GM23338 (cell line): Measurements from ENCODE around the gene PARP11. TPM values are rescaled to one million over a fixed set of nuclear protein-coding genes. Genes with fewer than 3 reads are reported as not detected.

Source experiments
- ATAC-seq: fragments of 200-7000 bp; cut with Tn5 transposase; 3 replicates; pipeline ENCODE4 v1.9.1; 2020
- DNase-seq: peaks from one replicate; pipeline ENCODE4 v3.0.0-alpha.2; 2015; ENCODE audit warnings: low spot score
- H2AFZ ChIP-seq: fragments of 200-600 bp; sonication (generic); 2 replicates; pipeline ENCODE4 v1.8.0; 2016; ENCODE audit warnings: antibody characterized with exemption, mild to moderate bottlenecking, moderate library complexity
- H3F3A ChIP-seq: fragments of 200-600 bp; sonication (generic); replicated peaks from 2 replicates; pipeline ENCODE4 v1.8.0; 2017; ENCODE audit warnings: antibody characterized with exemption, mixed run types, low read depth
- H3K27ac ChIP-seq: fragments of 200-600 bp; sonication (generic); 2 replicates; pipeline ENCODE4 v1.6.1; 2016; ENCODE audit warnings: low read depth
- H3K27me3 ChIP-seq: fragments of 200-600 bp; sonication (generic); 2 replicates; pipeline ENCODE4 v1.8.0; 2016; ENCODE audit warnings: mild to moderate bottlenecking, mixed run types, moderate library complexity; ENCODE audit not compliant: insufficient read depth
- H3K36me3 ChIP-seq: fragments of 200-600 bp; sonication (generic); 2 replicates; pipeline ENCODE4 v1.8.0; 2016; ENCODE audit warnings: mild to moderate bottlenecking; ENCODE audit not compliant: insufficient read depth
- H3K4me1 ChIP-seq: fragments of 200-600 bp; sonication (generic); 2 replicates; pipeline ENCODE4 v1.8.0; 2016; ENCODE audit warnings: mild to moderate bottlenecking, moderate library complexity; ENCODE audit not compliant: insufficient read depth
- H3K4me2 ChIP-seq: fragments of 200-600 bp; sonication (generic); 2 replicates; pipeline ENCODE4 v1.7.1; 2017; ENCODE audit warnings: mixed run types
- H3K4me3 ChIP-seq: fragments of 200-600 bp; sonication (generic); 2 replicates; pipeline ENCODE4 v1.6.1; 2016; ENCODE audit warnings: mixed run types
- H3K79me2 ChIP-seq: fragments of 200-600 bp; sonication (generic); replicated peaks from 2 replicates; pipeline ENCODE4 v1.8.0; 2017; ENCODE audit warnings: mild to moderate bottlenecking; ENCODE audit not compliant: insufficient read depth
- H3K9me2 ChIP-seq: fragments of 200-600 bp; sonication (generic); 2 replicates; pipeline ENCODE4 v1.8.0; 2017; ENCODE audit not compliant: insufficient read depth
- H4K20me1 ChIP-seq: fragments of 200-600 bp; sonication (generic); replicated peaks from 2 replicates; pipeline ENCODE4 v1.8.0; 2017; ENCODE audit warnings: mild to moderate bottlenecking; ENCODE audit not compliant: insufficient read depth
- H3K27ac Mint-ChIP-seq: 2 replicates; pipeline ENCODE4 v1.8.0; 2020; ENCODE audit warnings: inconsistent platforms, mild to moderate bottlenecking, moderate library complexity, mixed read lengths
- H3K27me3 Mint-ChIP-seq: 3 replicates; pipeline ENCODE4 v1.8.0; 2022; ENCODE audit warnings: low read depth, mild to moderate bottlenecking, moderate library complexity, mixed read lengths, inconsistent platforms; ENCODE audit not compliant: insufficient read depth, poor library complexity
- H3K36me3 Mint-ChIP-seq: 3 replicates; pipeline ENCODE4 v1.8.0; 2021; ENCODE audit warnings: low read depth, mild to moderate bottlenecking, inconsistent platforms, moderate library complexity, mixed read lengths
- H3K4me1 Mint-ChIP-seq: 3 replicates; pipeline ENCODE4 v1.8.0; 2020; ENCODE audit warnings: mild to moderate bottlenecking, inconsistent platforms, mixed read lengths
- H3K4me3 Mint-ChIP-seq: 3 replicates; pipeline ENCODE4 v1.8.0; 2021; ENCODE audit warnings: moderate library complexity, mild to moderate bottlenecking, inconsistent platforms, mixed read lengths
- H3K9me3 Mint-ChIP-seq: 3 replicates; pipeline ENCODE4 v1.8.0; 2020; ENCODE audit warnings: moderate library complexity, mild to moderate bottlenecking, inconsistent platforms, mixed read lengths
- CTCF ChIP-seq, 2 experiments: fragments of 200-600 bp in 1 of 2; sonication (generic) in 1 of 2; conservative IDR thresholded peaks; 2 replicates each; pipeline versions ENCODE4 v1.5.1 to v1.6.1; 2016 to 2017; ENCODE audit warnings: antibody characterized with exemption in 2 of 2, low read depth in 2 of 2, mild to moderate bottlenecking in 2 of 2, moderate library complexity in 1 of 2
- EZH2 ChIP-seq: fragments of 200-600 bp; sonication (generic); IDR thresholded peaks from one replicate; pipeline ENCODE4 v1.8.0; 2017; ENCODE audit warnings: antibody characterized with exemption, mild to moderate bottlenecking, low read depth; ENCODE audit not compliant: unreplicated experiment
- EZH2phosphoT487 ChIP-seq: fragments of 200-600 bp; sonication (generic); IDR thresholded peaks from one replicate; pipeline ENCODE4 v1.8.1; 2018; ENCODE audit warnings: antibody characterized with exemption; ENCODE audit not compliant: unreplicated experiment
- JUNB ChIP-seq: IDR thresholded peaks from one replicate; pipeline ENCODE4 v1.6.1; 2016; ENCODE audit warnings: antibody characterized with exemption; ENCODE audit not compliant: unreplicated experiment
- STAT1 ChIP-seq: IDR thresholded peaks from one replicate; pipeline ENCODE4 v1.6.1; 2016; ENCODE audit warnings: antibody characterized with exemption; ENCODE audit not compliant: unreplicated experiment
- ZNF114 ChIP-seq: fragments of 250-450 bp; sonication (Bioruptor Pico); IDR thresholded peaks from 2 replicates; pipeline ENCODE4 v1.5.0; 2020; ENCODE audit warnings: mild to moderate bottlenecking, moderate library complexity
- ZNF331 ChIP-seq: fragments of 250-450 bp; sonication (Bioruptor Pico); IDR thresholded peaks from 2 replicates; pipeline ENCODE4 v1.5.0; 2020; ENCODE audit warnings: low read depth, mild to moderate bottlenecking, moderate library complexity
- polyA plus RNA-seq: library from polyadenylated mRNA; unstranded; fragments of >200 nt; fragmentation: Nextera tagmentation; extraction: Ambion mirVana; gene quantifications from 2 replicates; pipeline ENCODE4 v1.2.1, GENCODE V29; 2016
- total RNA-seq: library from RNA; depleted of rRNA; stranded (reverse); fragments of >200 nt; shearing (Covaris generic); gene quantifications from 2 replicates; pipeline ENCODE4 v1.2.3, GENCODE V29; 2014
- TF ChIP-seq, protein P1 (sequence below): IDR thresholded peaks from 2 replicates; pipeline ENCODE4 v1.6.1; 2016; ENCODE audit warnings: antibody characterized with exemption
- TF ChIP-seq, protein P2 (sequence below): fragments of 250-450 bp; sonication (Bioruptor Pico); IDR thresholded peaks from 2 replicates; pipeline ENCODE4 v1.5.0; 2020; ENCODE audit warnings: mild to moderate bottlenecking, moderate library complexity

Gene PARP11
- total and polyA plus RNA-seq, 2 experiments from 2014 or later = 4.8 to 11.5 TPM

DNA sequence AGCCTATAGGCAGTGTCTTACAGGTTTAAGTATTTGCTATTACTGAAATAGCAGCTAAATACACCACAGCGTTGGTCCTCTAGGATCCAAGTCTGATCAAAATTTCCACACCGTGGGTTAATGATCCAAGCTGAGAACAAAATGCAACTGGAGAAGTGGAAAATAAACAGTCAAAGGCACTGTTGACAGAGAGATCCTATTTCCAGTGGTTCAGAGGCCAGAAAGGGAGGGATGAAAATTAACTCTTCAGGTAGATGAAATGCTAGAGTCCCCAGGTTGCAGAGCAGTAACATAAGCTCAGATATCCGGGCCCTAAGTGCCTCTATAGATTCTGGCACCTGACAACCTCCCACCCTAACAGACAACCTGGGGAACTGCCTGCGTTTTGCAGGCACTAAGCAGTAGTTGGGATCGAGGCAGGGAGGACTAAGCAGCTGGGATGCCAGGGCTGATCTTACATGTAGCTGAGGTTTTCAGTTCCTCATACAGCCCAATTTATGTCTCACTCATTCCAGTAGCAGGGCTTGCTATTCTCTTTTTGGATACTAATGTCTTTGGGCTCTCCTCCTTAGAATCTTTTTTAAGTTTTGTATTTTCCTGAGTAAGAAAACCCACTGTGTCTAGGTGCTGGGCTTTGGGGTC lies 77.6 kb downstream of the PARP11 start (continued):
- TF ChIP-seq CTCF (conservative IDR thresholded peaks at IDR 0.05; ENCODE audit: low read depth in 2 of 2) = no peak
- TF ChIP-seq STAT1 = no peak
- TF ChIP-seq, protein P1, sequence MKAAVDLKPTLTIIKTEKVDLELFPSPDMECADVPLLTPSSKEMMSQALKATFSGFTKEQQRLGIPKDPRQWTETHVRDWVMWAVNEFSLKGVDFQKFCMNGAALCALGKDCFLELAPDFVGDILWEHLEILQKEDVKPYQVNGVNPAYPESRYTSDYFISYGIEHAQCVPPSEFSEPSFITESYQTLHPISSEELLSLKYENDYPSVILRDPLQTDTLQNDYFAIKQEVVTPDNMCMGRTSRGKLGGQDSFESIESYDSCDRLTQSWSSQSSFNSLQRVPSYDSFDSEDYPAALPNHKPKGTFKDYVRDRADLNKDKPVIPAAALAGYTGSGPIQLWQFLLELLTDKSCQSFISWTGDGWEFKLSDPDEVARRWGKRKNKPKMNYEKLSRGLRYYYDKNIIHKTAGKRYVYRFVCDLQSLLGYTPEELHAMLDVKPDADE = no peak
- TF ChIP-seq JUNB = no peak
- TF ChIP-seq EZH2 = no peak
- no peak for TF ChIP-seq ZNF331 (CRISPR knock-in tag)

DNA sequence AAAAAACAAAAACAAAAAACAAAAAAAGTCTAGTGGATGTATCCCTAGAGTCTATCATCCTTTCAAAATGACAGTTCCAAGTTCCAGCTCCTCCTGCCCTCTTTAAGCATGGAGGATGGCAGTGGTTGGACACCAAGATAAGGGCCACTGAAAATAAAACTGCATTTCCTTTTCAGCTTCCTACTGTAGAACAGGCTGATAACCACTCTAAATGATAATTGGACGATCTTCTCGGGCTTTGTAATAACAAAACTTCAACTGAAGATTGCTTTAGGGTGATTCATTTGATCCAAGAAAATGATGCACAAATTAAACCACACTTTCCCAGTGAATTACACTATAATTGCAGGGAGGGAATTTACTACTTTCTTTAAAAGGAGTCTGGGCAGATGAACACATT lies 78.1 kb downstream of the PARP11 start:
- H3K4me3 ChIP-seq = no peak overlapping the region
- no peak overlapping the region for H3K27ac ChIP-seq
- H3K79me2 ChIP-seq = no peaks in the 10 kb centered on the region
- H3K9me2 ChIP-seq = no peaks in the 10 kb centered on the region
- DNase-seq = no peak
- no peak for TF ChIP-seq ZNF114 (CRISPR knock-in tag)
- no peak for TF ChIP-seq ZNF331 (CRISPR knock-in tag)
- H3K36me3 ChIP-seq = no peaks in the 10 kb centered on the region
- ATAC-seq = no peak
- Mint-ChIP-seq H3K27ac (no peak overlapping the region), H3K9me3 (no peaks in the 10 kb centered on the region; the same call in 2 of the 3 replicates), H3K36me3 (peaks cover 6% of the 10 kb centered on the region; the same call in 2 of the 3 replicates), H3K4me3 (no peak overlapping the region), H3K27me3 (no peaks in the 10 kb centered on the region), H3K4me1 (peaks cover 37% of the 10 kb centered on the region)
- no peaks in the 10 kb centered on the region for H3K27me3 ChIP-seq
- H3K4me1 ChIP-seq = peaks cover 32% of the 10 kb centered on the region
- no peak overlapping the region for H2AFZ ChIP-seq
- H3F3A ChIP-seq = no peaks in the 10 kb centered on the region
- H3K4me2 ChIP-seq = no peak overlapping the region
- no peaks in the 10 kb centered on the region for H4K20me1 ChIP-seq

DNA sequence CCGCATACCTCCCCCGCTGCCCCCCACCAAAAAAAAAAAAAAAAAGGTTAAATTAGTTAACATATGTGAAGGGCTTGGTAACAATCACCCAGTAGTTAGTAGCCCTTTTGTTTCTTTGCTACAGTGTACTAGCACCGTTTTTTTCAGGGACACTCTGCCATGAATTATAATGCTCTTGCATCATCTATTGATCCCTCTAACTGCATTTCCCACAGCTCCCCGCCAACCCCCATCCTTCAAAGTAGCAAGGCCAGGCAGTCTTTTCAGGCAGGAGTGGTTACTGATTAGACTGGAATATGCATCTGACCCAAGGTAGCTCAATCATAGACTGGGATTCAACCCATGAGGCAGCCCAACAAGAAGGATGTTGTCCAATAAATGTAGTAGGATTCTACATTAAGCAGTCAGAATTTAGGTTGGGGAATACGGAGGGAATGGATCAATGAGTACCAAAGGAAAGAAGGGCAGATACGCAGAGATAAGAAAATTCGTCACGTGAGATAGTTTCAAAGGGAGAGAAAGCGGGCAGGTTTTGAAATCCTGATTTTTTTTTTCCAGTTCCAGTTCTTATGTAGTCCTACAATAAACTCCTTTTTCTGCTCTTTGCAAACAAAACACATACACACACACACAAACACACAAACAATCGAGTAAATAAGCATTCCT lies 80.4 kb downstream of the PARP11 start:
- peak overlapping the region; percentile 15; the same call in 1 of the 2 replicates for H3K27ac ChIP-seq
- peaks cover 44% of the 10 kb centered on the region for H3K4me1 ChIP-seq
- ATAC-seq = peak; percentile 57
- peak; percentile 64 for DNase-seq
- H4K20me1 ChIP-seq = no peaks in the 10 kb centered on the region
- H3K79me2 ChIP-seq = no peaks in the 10 kb centered on the region
- H3K4me2 ChIP-seq = peak overlapping the region; percentile 45; the same call in 1 of the 2 replicates
- peaks cover 41% of the 10 kb centered on the region for H3K4me1 Mint-ChIP-seq
- H3K9me2 ChIP-seq = no peaks in the 10 kb centered on the region
- H3K27ac Mint-ChIP-seq = peak overlapping the region; percentile 61; the same call in 1 of the 2 replicates
- no peak overlapping the region for H2AFZ ChIP-seq
- no peaks in the 10 kb centered on the region; the same call in 2 of the 3 replicates for H3K9me3 Mint-ChIP-seq
- H3K36me3 Mint-ChIP-seq = peaks cover under 1% of the 10 kb centered on the region; the same call in 2 of the 3 replicates
- H3K4me3 ChIP-seq = no peak overlapping the region
- H3K27me3 Mint-ChIP-seq = no peaks in the 10 kb centered on the region
- H3K4me3 Mint-ChIP-seq = no peak overlapping the region; the same call in 2 of the 3 replicates
- H3K36me3 ChIP-seq = no peaks in the 10 kb centered on the region; the same call in 1 of the 2 replicates
- H3K27me3 ChIP-seq = no peaks in the 10 kb centered on the region
- no peaks in the 10 kb centered on the region for H3F3A ChIP-seq
- TF ChIP-seq, protein P2, sequence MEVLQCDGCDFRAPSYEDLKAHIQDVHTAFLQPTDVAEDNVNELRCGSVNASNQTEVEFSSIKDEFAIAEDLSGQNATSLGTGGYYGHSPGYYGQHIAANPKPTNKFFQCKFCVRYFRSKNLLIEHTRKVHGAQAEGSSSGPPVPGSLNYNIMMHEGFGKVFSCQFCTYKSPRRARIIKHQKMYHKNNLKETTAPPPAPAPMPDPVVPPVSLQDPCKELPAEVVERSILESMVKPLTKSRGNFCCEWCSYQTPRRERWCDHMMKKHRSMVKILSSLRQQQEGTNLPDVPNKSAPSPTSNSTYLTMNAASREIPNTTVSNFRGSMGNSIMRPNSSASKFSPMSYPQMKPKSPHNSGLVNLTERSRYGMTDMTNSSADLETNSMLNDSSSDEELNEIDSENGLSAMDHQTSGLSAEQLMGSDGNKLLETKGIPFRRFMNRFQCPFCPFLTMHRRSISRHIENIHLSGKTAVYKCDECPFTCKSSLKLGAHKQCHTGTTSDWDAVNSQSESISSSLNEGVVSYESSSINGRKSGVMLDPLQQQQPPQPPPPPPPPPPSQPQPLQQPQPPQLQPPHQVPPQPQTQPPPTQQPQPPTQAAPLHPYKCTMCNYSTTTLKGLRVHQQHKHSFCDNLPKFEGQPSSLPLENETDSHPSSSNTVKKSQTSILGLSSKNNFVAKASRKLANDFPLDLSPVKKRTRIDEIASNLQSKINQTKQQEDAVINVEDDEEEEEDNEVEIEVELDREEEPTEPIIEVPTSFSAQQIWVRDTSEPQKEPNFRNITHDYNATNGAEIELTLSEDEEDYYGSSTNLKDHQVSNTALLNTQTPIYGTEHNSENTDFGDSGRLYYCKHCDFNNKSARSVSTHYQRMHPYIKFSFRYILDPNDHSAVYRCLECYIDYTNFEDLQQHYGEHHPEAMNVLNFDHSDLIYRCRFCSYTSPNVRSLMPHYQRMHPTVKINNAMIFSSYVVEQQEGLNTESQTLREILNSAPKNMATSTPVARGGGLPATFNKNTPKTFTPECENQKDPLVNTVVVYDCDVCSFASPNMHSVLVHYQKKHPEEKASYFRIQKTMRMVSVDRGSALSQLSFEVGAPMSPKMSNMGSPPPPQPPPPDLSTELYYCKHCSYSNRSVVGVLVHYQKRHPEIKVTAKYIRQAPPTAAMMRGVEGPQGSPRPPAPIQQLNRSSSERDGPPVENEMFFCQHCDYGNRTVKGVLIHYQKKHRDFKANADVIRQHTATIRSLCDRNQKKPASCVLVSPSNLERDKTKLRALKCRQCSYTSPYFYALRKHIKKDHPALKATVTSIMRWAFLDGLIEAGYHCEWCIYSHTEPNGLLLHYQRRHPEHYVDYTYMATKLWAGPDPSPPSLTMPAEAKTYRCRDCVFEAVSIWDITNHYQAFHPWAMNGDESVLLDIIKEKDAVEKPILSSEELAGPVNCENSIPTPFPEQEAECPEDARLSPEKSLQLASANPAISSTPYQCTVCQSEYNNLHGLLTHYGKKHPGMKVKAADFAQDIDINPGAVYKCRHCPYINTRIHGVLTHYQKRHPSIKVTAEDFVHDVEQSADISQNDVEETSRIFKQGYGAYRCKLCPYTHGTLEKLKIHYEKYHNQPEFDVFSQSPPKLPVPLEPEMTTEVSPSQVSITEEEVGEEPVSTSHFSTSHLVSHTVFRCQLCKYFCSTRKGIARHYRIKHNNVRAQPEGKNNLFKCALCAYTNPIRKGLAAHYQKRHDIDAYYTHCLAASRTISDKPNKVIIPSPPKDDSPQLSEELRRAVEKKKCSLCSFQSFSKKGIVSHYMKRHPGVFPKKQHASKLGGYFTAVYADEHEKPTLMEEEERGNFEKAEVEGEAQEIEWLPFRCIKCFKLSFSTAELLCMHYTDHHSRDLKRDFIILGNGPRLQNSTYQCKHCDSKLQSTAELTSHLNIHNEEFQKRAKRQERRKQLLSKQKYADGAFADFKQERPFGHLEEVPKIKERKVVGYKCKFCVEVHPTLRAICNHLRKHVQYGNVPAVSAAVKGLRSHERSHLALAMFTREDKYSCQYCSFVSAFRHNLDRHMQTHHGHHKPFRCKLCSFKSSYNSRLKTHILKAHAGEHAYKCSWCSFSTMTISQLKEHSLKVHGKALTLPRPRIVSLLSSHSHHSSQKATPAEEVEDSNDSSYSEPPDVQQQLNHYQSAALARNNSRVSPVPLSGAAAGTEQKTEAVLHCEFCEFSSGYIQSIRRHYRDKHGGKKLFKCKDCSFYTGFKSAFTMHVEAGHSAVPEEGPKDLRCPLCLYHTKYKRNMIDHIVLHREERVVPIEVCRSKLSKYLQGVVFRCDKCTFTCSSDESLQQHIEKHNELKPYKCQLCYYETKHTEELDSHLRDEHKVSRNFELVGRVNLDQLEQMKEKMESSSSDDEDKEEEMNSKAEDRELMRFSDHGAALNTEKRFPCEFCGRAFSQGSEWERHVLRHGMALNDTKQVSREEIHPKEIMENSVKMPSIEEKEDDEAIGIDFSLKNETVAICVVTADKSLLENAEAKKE = no peak
- TF ChIP-seq EZH2phosphoT487 (no peak), JUNB (no peak), STAT1 (no peak), EZH2 (no peak)
